ENCODE measurements around the gene VPS26B.

DNA sequence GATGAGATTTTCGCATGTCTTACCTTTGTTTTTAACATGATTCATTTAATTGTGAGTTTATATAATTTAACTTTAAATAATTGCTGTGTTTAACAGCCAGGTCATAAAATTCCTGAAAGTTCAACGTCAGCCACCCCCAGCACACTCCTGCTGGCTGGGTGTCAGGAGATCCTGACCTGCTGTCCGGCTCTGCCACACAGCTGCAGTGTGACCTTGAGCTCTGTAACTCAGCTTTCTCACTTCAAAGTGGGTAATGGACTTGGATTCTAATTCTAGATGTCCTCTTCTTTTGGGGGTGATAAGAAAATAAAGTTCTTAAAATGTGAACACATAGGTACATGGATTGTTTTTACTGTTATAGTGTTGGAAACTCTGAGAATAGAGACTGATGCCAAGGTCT, 10.9 kb downstream of the VPS26B start:
- TF ChIP-seq, protein P1, sequence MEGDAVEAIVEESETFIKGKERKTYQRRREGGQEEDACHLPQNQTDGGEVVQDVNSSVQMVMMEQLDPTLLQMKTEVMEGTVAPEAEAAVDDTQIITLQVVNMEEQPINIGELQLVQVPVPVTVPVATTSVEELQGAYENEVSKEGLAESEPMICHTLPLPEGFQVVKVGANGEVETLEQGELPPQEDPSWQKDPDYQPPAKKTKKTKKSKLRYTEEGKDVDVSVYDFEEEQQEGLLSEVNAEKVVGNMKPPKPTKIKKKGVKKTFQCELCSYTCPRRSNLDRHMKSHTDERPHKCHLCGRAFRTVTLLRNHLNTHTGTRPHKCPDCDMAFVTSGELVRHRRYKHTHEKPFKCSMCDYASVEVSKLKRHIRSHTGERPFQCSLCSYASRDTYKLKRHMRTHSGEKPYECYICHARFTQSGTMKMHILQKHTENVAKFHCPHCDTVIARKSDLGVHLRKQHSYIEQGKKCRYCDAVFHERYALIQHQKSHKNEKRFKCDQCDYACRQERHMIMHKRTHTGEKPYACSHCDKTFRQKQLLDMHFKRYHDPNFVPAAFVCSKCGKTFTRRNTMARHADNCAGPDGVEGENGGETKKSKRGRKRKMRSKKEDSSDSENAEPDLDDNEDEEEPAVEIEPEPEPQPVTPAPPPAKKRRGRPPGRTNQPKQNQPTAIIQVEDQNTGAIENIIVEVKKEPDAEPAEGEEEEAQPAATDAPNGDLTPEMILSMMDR (conservative IDR thresholded peaks at IDR 0.05), result no peak
- TF ChIP-seq ZFX (IDR thresholded peaks at IDR 0.05), result no peak
